Neuron (in vitro differentiated cells): ENCODE measurements around the gene ARHGDIG.

Experiments
- H2AFZ ChIP-seq: one replicate; pipeline ENCODE4 v1.6.1; 2013; ENCODE audit warnings: low read depth, mild to moderate bottlenecking, inconsistent platforms, low read length, moderate library complexity
- H3K27me3 ChIP-seq: one replicate; pipeline ENCODE4 v1.6.1; 2013; ENCODE audit warnings: low read length; ENCODE audit not compliant: insufficient read depth
- H3K36me3 ChIP-seq: one replicate; pipeline ENCODE4 v1.6.1; 2013; ENCODE audit warnings: low read length; ENCODE audit not compliant: insufficient read depth
- H3K4me1 ChIP-seq: one replicate; pipeline ENCODE4 v1.6.1; 2013; ENCODE audit warnings: low read length; ENCODE audit not compliant: insufficient read depth
- H3K4me3 ChIP-seq: 2 replicates; pipeline ENCODE4 v1.5.1; 2013; ENCODE audit warnings: mild to moderate bottlenecking, low read length, moderate library complexity
- H3K9me3 ChIP-seq: one replicate; pipeline ENCODE4 v1.6.1; 2013; ENCODE audit warnings: low read length

Gene ARHGDIG

GRCh38 chr16:287981-288920, 7.9 kb downstream of the ARHGDIG start:
- Histone ChIP-seq H2AFZ (no peak overlapping the region), H3K4me3 (no peak overlapping the region), H3K9me3 (peaks cover 16% of the 10 kb centered on the region), H3K27me3 (no peaks in the 10 kb centered on the region), H3K4me1 (no peaks in the 10 kb centered on the region), H3K36me3 (peaks cover 50% of the 10 kb centered on the region)

GRCh38 chr16:289395-289997, 9.1 kb downstream of the ARHGDIG start:
- Histone ChIP-seq H2AFZ (no peak overlapping the region), H3K4me1 (no peaks in the 10 kb centered on the region), H3K27me3 (no peaks in the 10 kb centered on the region), H3K9me3 (peaks cover 15% of the 10 kb centered on the region), H3K36me3 (peaks cover 55% of the 10 kb centered on the region), H3K4me3 (no peak overlapping the region)

- H3K27me3 ChIP-seq = no peaks in the 10 kb centered on the region
- H3K9me3 ChIP-seq = peaks cover 13% of the 10 kb centered on the region
- H3K4me3 ChIP-seq = no peak overlapping the region
- no peaks in the 10 kb centered on the region for H3K4me1 ChIP-seq
- peaks cover 55% of the 10 kb centered on the region for H3K36me3 ChIP-seq
- no peak overlapping the region for H2AFZ ChIP-seq
These were observed 9.8 kb downstream of the ARHGDIG start for GRCh38 chr16:290015-290680.

DNA sequence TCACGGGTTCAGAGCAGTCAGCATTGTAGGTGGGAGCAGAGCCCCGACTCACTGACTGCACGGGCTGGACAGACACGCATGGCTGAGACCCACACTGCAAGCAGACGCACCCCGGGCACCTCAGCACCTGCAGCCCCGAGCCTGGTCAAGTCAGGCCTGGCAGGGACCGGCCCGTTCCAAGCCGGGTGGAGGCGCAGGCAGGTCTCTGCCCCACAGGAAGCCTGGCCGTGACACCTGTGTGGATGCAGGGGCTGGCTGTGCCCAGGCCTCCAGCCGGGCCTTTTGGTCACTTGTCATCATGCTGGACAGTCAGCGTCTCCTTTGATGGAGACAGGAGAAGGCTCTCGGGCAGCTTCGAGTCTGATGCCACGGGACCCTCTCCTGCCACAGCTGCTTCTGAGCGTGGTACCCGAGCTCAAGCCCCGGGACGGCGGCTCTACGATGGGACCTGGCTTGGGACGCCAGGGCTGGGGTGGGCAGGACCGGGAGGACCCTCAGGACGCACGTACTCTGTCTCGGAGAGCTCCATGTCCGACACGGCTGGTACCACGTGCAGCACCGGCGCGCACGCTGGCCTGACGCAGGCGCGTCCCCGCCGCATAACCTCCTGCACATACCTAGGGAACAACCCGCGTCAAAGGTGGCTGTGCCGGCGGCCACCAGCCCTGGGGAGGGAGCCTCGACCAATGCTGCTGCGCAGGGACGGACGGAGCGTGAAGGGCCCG, 10.5 kb downstream of the ARHGDIG start:
- Histone ChIP-seq H3K4me1 (no peaks in the 10 kb centered on the region), H3K9me3 (peaks cover 10% of the 10 kb centered on the region), H3K4me3 (no peak overlapping the region), H3K27me3 (no peaks in the 10 kb centered on the region), H2AFZ (no peak overlapping the region), H3K36me3 (peaks cover 55% of the 10 kb centered on the region)

DNA sequence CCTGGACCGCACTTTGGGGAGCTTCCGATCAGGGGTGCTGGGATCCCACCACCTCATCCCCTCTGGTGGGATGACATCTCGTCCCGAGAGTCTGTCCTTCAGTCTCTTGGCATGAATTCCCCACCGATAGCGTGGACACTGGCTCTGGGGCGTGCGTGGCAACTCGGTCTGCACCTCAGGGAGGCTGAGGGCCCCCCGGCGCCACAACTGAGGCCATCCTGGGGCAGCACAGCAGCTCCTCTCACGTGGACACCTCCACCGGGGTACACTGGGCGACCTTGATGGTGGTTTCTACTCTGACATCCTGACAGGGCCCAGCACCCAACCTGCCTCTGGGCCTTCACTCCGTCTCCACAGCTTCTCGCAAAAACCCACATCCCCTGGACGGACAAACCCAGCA, 11.1 kb downstream of the ARHGDIG start:
- Histone ChIP-seq H3K4me3 (no peak overlapping the region), H3K36me3 (peaks cover 56% of the 10 kb centered on the region), H3K4me1 (no peaks in the 10 kb centered on the region), H2AFZ (no peak overlapping the region), H3K27me3 (no peaks in the 10 kb centered on the region), H3K9me3 (peaks cover 7% of the 10 kb centered on the region)

- H3K9me3 ChIP-seq = peaks cover 3% of the 10 kb centered on the region
- no peaks in the 10 kb centered on the region for H3K4me1 ChIP-seq
- H3K4me3 ChIP-seq = no peak overlapping the region
- H3K36me3 ChIP-seq = peaks cover 59% of the 10 kb centered on the region
- H3K27me3 ChIP-seq = no peaks in the 10 kb centered on the region
- no peak overlapping the region for H2AFZ ChIP-seq
These were observed 12.8 kb downstream of the ARHGDIG start for GRCh38 chr16:293043-293775.

- no peaks in the 10 kb centered on the region for H3K4me1 ChIP-seq
- no peaks in the 10 kb centered on the region for H3K27me3 ChIP-seq
- no peak overlapping the region for H3K4me3 ChIP-seq
- H3K36me3 ChIP-seq = peaks cover 40% of the 10 kb centered on the region
- no peak overlapping the region for H2AFZ ChIP-seq
- no peaks in the 10 kb centered on the region for H3K9me3 ChIP-seq
These were observed 15.9 kb downstream of the ARHGDIG start for GRCh38 chr16:296276-296675.

- Histone ChIP-seq H2AFZ (no peak overlapping the region), H3K36me3 (peaks cover 35% of the 10 kb centered on the region), H3K27me3 (no peaks in the 10 kb centered on the region)
These were observed 16.6 kb downstream of the ARHGDIG start for GRCh38 chr16:296806-297510.

GRCh38 chr16:297832-298231, 17.4 kb downstream of the ARHGDIG start:
- H3K36me3 ChIP-seq = peaks cover 33% of the 10 kb centered on the region
- H2AFZ ChIP-seq = no peak overlapping the region
- no peak overlapping the region for H3K4me3 ChIP-seq
- H3K4me1 ChIP-seq = no peaks in the 10 kb centered on the region
- no peaks in the 10 kb centered on the region for H3K27me3 ChIP-seq
- H3K9me3 ChIP-seq = no peaks in the 10 kb centered on the region

More at GRCh38 chr16:296806-297510, 16.6 kb downstream of the ARHGDIG start:
- no peaks in the 10 kb centered on the region for H3K9me3 ChIP-seq
- no peaks in the 10 kb centered on the region for H3K4me1 ChIP-seq
- no peak overlapping the region for H3K4me3 ChIP-seq

- Histone ChIP-seq H2AFZ (no peak overlapping the region), H3K27me3 (no peaks in the 10 kb centered on the region), H3K4me3 (no peak overlapping the region), H3K4me1 (no peaks in the 10 kb centered on the region), H3K9me3 (no peaks in the 10 kb centered on the region), H3K36me3 (peaks cover 34% of the 10 kb centered on the region)
These were observed 20.8 kb downstream of the ARHGDIG start for GRCh38 chr16:301235-301634.

DNA sequence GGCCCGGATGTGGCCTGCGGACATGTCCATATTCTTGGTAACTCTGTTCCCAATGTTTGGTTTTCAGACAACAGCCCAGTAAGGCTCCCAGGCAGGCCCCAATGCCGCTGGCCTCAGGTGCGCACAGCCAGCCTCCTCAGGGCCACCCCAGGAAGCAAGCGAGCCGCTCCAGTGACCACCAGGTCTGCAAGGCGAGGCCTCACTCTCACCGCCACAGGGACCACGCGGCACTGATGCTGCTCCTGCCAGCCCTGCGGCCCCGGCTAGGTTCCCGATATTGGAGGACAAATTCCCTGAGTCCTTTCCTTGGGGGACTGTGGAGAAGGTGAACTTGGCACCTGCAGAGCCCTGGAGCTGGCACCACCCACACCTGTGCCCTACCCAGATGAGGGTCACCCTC, 21.6 kb downstream of the ARHGDIG start:
- Histone ChIP-seq H3K4me3 (no peak overlapping the region), H3K36me3 (peaks cover 35% of the 10 kb centered on the region), H2AFZ (no peak overlapping the region), H3K27me3 (no peaks in the 10 kb centered on the region), H3K9me3 (no peaks in the 10 kb centered on the region), H3K4me1 (no peaks in the 10 kb centered on the region)
